NCI-H2196 (cell line): ENCODE measurements around the gene SETBP1.

Experiments used
- DNase-seq: peaks from one replicate; lab custom pipeline; 2025; ENCODE audit not compliant: unreplicated experiment; lab: John Stamatoyannopoulos, UW

Gene SETBP1

GRCh38 chr18:44837482-44838180 is 156.9 kb downstream of the SETBP1 start:
- no peak for DNase-seq

- DNase-seq, result peak; percentile 25
These were observed 158.4 kb downstream of the SETBP1 start for GRCh38 chr18:44838971-44839666.

- DNase-seq, result no peak
These were observed 159.5 kb downstream of the SETBP1 start for GRCh38 chr18:44840058-44840790.

- DNase-seq, result no peak
These were observed 160.5 kb downstream of the SETBP1 start for GRCh38 chr18:44841221-44841620.

- no peak for DNase-seq
These were observed 161.3 kb downstream of the SETBP1 start for GRCh38 chr18:44841752-44842587.

- DNase-seq, result no peak
These were observed 162.1 kb downstream of the SETBP1 start for GRCh38 chr18:44842588-44843412.

- no peak for DNase-seq
These were observed 163.8 kb downstream of the SETBP1 start for GRCh38 chr18:44844486-44844885.

GRCh38 chr18:44846450-44846849 is 165.8 kb downstream of the SETBP1 start:
- no peak for DNase-seq

- DNase-seq, result no peak
These were observed 168.1 kb downstream of the SETBP1 start for GRCh38 chr18:44848644-44849335.

- no peak for DNase-seq
These were observed 168.7 kb downstream of the SETBP1 start for GRCh38 chr18:44849361-44849760.

- no peak for DNase-seq
These were observed 169.3 kb downstream of the SETBP1 start for GRCh38 chr18:44850001-44850400.

GRCh38 chr18:44851856-44852621 is 171.4 kb downstream of the SETBP1 start:
- no peak for DNase-seq

- DNase-seq, result peak; percentile 72
These were observed 172.1 kb downstream of the SETBP1 start for GRCh38 chr18:44852818-44853217.

- peak; percentile 32 for DNase-seq
These were observed 172.7 kb downstream of the SETBP1 start for GRCh38 chr18:44853430-44853829.

- DNase-seq, result no peak
These were observed 175.0 kb downstream of the SETBP1 start for GRCh38 chr18:44855681-44856080.

GRCh38 chr18:44856157-44856556 is 175.5 kb downstream of the SETBP1 start:
- no peak for DNase-seq

- no peak for DNase-seq
These were observed 176.4 kb downstream of the SETBP1 start for GRCh38 chr18:44857081-44857480.

- no peak for DNase-seq
These were observed 177.2 kb downstream of the SETBP1 start for GRCh38 chr18:44857744-44858491.
